ENCODE results near the gene FBXO11.

- TF ChIP-seq RAD21 (IDR thresholded peaks at IDR 0.05; ENCODE audit: low read depth) (no peak), TAF1 (IDR thresholded peaks at IDR 0.05; ENCODE audit: low read depth) (no peak), EP300 (IDR thresholded peaks at IDR 0.05; ENCODE audit: borderline replicate concordance) (no peak), MAX (IDR thresholded peaks at IDR 0.05) (no peak), EGR1 (IDR thresholded peaks at IDR 0.05) (no peak), NFIC (IDR thresholded peaks at IDR 0.05) (no peak), ZBTB7A (IDR thresholded peaks at IDR 0.05; ENCODE audit: low read depth) (no peak)
Observed at GRCh38 chr2:47844162-47844561, 62.1 kb downstream of the FBXO11 start.

Data from Ishikawa (cell line).